ENCODE data around the gene TOR1AIP2.
"Not testable (repeated sequence)": the region's sequence is repeated elsewhere in the genome, so short reads cannot be mapped to it uniquely, and the experiment has no call there.

The TOR1AIP2 gene

GRCh38 chr1:179875596-179876299 lies 1.9 kb downstream of the TOR1AIP2 start:
- no peak for DNase-seq

GRCh38 chr1:179873438-179873851 lies 4.2 kb downstream of the TOR1AIP2 start:
- no peak for DNase-seq

GRCh38 chr1:179872558-179872957 lies 5.0 kb downstream of the TOR1AIP2 start:
- no peak for DNase-seq

DNA sequence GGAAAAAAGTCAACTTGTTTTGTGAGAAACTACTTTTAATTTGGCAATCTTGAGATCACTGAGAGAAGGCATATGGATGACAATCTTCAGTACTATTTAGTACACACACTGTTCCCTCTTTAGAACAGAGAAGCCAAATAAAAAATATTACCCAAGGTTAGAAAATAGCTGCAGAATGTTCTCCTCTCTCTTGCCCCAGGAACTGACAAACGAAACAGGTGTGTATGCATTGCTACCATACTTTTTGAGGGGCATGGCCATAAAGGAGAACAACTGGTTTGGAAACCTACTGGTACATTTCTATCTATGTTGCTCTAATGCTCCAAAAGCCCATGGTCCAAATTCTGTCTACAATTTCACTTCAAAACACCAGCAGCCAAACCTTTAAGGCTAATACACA lies 5.7 kb downstream of the TOR1AIP2 start:
- DNase-seq, result no peak

DNA sequence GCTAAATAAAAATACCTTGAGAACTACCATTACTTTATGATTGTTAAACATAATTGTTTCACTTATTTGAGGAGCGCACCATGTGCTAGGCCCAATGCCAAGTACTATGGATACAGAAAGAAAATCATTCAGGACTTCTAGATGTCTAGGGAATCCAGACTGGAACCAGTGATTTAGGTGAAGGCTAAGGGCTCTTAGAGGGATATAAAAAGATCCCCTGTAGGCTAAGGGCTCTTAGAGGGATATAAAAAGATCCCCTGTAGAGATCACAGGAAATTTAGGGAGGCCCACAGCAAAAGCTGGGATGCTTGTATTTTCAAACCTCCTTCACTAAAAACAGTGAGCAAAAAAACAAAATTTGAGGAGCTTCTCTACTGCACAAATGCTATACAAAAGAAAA lies 6.7 kb downstream of the TOR1AIP2 start:
- no peak for DNase-seq

GRCh38 chr1:179867493-179868330 lies 9.9 kb downstream of the TOR1AIP2 start:
- DNase-seq, result peak; percentile 68

DNA sequence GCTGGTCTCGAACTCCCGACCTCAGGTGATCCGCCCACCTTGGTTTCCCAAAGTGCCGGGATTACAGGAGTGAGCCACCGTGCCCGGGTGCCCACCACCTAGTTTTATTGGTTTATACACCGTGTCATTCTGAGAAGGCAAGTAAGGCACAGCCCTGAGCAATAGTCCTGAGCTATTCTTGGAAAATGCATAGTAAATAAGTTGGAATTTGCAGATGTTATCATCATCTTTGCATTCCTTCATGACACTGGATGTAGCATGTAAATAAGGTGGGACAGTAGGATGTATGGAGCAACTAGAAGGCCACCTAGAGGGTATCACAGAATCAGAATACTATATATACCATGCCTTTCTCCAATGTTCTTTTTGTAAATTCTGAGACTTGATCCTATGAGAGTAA lies 11.0 kb downstream of the TOR1AIP2 start:
- DNase-seq, result no peak

DNA sequence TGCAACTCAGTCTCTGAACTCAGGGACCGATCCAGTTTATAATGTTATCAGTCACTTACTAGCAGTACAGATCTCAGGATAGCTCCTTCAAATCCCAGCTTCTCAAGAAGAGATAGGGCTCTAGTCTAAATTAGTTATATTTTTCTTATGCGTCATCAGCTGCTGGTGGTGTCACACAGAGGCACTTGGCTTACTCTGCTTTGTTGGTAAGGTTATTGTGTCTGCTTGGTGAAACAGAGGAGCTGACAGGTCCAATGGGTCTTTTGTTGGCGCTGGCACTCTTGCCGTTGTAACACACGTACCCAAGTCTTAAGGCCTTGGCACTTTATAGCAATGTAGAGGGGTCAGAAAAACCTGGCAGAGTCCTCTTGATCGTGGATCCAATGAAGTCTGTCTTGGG lies 12.2 kb downstream of the TOR1AIP2 start:
- no peak for DNase-seq

DNA sequence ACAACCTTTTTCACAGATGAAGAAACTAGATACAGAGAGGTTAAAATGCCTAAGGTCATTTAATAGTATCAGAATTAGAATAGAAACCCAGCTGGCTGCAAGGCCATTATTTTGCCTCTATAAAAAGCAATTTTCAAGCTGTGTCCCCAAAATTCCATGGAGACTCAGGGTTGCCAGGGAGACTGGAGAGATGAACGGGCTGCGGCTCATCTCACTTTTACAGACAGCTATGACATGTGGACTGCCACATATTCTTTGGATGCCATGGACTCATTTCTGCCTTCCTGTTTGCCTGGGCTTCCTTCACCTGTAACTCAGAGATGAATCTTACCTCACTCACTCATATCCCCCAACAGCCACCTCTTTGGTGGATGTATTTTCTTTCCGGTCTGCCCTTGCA lies 17.0 kb downstream of the TOR1AIP2 start:
- no peak for DNase-seq

DNA sequence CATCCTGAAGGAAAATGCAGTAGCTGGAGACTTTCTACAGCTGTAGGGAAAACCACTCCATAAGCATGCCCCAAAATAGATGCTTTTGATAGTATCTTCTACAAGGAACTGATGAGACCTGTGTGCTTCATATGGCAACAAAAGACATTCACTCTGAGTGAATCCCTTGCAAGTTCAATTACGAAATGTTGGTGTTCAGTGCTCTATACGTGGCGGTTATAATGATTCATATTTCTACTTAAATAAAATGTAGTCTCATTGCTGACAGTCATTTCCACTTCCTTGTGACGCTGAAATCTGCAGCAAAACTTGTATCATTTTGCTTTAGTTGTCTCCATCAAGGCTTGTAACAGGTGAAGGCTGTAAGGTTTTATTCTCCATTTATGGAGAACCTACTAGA lies 20.6 kb downstream of the TOR1AIP2 start:
- no peak for DNase-seq

DNA sequence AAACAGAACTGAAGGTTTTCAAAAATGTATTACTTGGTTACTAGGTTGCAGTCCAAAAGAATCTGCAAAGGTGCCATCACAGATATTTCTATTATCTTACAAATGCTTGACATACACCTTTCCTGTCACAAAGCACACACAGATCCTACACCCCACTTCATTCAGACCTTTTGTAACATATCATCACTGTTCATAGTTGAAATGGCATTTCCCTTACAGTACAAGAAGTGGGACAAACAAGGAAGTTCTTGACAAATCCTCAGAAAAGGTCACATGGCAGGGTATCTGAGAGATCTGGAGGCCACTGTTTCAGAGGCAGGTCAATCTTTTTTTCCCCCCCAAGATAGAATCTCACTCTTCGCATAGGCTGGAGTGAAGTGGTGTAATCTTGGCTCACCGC lies 21.3 kb downstream of the TOR1AIP2 start:
- no peak for DNase-seq

- DNase-seq, result not testable (repeated sequence)
These were observed 21.8 kb downstream of the TOR1AIP2 start for GRCh38 chr1:179855831-179856230.

GRCh38 chr1:179853102-179853501 lies 24.5 kb downstream of the TOR1AIP2 start:
- DNase-seq, result no peak

DNA sequence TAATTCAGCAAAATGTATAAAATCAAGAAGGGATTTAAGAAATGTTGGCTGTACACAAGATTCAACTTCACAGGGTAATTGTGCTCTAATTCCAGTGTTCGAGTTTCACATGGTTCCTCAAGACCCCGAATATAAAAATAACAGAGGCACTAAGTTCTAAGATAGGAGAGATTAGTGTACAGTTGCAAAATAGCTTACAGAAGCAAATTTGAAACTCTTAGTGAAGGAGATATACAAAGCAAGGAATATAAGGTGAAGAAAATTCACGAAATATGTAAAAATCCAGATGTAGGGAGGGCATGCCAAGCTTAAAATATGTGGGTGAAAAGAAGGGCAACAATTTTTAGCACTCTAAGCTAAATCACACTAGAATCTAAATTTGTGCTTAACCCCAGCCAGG lies 29.4 kb downstream of the TOR1AIP2 start:
- no peak for DNase-seq

GRCh38 chr1:179840107-179840506 lies 37.5 kb downstream of the TOR1AIP2 start:
- no peak for DNase-seq

GRCh38 chr1:179836686-179837445 lies 40.7 kb downstream of the TOR1AIP2 start:
- not testable (repeated sequence) for DNase-seq

DNA sequence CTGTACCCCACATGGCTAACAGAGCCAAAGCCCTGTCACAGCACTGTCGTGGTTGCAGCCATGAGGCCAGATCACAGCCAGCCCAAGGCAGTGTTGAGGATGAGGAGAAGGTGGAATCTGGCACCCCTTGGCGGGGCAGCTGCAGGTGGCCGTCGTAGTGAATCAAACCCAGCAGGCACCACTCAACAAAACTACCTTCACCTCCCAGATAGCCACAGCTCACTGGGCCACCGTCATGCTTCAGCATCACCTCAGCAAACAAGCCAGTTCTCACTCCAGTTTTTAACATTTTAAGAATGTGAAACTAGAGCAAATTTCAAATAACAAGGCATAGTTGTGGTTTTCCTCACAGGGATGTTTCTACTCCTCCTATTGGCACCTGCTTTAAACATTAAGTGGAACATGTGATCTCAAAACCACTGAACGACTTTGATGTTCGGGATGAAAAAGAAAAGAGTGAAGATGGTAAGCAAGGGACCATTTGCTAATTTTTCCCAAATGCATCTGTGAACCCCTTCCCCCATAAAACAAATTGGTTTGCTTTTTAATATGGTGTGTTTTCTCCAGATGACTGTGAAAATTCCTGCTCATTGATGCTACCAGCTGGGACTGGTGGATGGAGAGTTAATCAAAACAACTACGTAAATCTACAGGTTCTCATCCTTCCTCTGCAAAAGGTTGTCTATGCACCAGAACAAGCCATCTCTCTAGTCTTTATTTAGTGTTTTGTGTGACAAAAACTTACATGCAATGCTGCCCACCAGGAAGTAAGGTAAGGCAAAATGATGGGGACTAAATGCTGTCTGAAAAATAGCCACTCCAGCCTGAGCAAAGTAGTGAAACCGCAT lies 45.5 kb downstream of the TOR1AIP2 start:
- DNase-seq, result no peak

GRCh38 chr1:179831225-179831624 lies 46.4 kb downstream of the TOR1AIP2 start:
- no peak for DNase-seq

DNA sequence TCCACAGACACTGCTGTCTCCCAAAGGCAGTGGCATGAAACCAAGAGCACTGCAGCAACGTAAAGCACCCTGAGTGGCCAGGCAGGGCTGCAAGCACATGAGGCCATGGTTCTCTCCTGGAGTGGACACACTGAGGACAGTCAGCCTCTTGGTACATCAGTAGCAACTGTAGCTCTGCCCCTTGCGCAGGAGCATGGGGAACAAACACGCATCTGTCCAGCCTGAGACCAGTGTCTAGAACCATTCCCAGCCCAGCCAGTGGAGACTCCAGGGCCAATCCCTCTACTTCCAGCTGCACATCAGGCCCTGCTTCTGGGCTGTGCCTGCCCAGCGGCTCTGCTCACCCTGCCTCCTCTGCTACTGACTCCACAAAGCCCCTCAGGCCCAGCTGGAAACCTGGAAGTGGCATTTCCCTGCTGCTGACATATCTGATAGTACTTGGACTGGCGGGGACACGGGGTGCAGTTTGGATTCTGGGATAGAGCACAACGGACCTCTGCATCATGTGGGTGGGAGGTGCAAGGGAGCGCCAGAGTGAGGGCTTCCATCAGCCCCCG lies 49.0 kb downstream of the TOR1AIP2 start:
- DNase-seq, result no peak

DNA sequence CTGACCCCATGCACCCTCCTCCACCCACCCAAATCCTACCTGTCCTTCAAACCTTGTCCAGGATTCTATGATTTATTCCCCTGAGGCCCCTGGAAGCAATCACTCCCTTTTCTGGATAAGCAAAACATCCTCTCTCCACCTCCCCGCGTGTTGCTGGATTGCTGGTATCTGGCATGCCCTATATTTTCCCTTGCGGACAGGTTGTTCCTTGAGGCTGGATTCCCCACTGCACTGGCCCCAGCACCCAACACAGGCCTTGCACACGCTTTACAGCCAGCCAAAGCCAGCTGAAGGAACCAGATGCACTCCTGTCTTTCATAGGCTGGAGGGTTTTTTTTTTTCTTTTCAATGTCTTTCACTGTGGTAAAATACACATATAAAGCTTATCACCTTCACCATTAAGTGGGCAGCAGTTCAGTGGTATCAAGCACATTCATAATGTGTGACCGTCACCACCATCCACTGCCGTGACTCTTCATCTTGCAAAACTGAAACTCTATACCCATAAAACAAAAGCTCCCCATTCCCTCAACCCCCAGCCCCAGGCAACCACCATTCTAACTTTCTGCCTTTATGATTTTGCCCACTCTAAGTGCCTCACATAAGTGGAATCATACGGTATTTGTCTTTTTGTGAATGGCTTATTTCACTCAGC lies 50.9 kb downstream of the TOR1AIP2 start:
- peak; percentile 7 for DNase-seq

DNA sequence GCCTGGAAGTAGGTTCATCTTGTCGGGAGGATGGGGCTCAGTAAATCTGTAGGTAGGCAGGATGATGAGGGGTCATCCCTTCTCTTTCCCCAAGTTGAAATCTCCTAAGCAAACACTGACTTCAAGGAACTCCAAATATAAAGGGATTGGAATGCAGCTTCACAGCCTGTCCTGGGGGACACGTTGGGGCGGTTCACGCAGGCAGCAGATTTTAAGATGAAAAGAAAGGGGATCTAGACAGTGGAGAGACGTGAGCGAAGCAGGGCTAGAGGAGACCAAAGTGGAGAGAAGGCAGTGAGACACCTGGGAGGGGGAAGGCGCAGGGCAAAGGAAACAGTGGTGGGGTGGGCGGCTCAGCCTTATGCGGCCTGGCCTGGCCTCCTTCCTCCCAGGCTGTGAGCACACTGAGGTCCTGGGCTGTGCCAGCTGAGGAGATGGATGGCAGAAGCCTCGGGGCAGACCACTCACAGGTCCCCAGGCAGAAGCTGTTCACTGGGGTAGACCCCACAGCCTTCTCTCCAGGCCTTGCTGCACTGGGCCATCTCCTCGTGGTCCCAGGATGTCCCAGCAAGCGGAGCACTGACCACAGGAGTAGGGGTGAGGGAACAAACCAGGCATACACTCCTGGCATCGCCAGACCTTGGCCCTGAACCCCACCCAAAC lies 51.7 kb downstream of the TOR1AIP2 start:
- DNase-seq, result peak; percentile 11

All from activated CD8-positive, alpha-beta memory T cell treated with anti-CD3 and anti-CD28 coated beads for 24 hours (primary cell).